ENCODE measurements around the gene SLCO2A1.

SLCO2A1 gene

DNA sequence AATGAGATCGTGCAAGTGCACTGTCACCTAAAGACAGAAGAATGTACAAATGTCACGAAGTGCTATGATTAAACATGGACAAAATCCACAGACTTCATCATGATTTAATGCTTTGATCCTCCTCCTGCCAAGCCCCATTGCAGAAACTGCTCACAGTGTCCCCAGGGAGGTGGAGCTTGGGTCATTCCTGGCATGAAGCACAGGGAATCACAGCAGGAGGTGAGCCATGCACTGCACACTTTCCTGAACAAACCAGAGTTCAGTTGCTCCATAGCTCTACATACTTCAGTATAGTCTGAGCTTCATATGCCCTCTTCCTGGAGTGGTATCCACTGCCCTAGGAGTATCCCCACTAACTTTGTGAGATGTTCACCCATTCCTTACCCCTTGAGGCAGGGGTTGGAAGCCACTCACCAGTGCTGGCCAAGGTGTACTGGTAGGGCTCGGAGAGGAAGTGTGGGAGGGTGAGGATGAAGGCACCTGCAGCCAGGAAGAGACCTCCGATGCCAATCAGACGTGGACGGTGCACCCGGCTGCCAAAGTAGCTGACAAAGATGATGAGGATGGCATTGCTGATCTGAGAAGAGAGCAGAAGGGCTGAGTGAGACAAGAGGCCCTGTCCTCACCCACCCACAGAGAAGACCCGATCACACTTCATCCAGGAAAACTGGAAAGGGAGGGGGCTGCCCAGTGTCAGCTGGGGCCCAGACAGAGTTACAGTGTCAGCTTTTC is 56.3 kb downstream of the SLCO2A1 start:
- DNase-seq: no peak

DNA sequence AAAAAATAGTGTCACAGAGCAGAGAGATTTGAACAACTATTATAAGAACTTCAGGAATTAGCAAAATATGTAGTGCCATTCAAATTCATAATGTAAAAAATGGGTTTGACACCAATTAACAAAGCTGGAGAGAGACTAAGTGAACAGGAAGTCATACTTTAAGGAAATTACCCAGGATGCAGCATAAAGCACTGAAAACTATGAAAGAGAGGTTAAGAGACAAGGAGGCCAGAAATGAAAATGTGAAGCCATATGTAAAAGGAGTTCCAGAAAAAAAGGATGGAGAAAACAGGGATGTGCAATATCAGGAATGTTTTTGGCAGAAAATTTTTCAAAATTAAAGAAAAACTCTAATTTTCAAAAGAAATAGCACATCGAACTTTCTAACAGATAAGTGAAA is 57.6 kb downstream of the SLCO2A1 start:
- no peak for DNase-seq

DNA sequence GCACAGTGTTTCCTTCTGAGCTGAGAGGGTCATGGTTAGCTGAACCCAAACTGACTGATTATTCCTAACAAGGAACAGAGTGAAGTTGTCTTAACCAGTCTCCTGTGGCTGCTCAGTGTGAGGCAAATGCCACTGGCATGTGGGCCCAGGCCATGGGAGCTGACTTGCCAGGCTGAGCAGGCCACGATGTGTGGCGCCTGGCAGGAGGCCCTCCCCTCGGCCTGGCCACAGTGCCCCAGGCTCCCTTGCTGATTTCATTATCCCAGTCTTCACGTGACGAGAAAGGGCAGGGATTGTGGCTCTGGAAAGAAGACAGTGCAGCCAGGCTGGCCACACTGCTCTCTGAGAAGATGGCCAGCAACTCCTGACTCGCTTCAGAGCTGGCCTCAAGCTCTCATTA is 58.8 kb downstream of the SLCO2A1 start:
- no peak for DNase-seq

DNA sequence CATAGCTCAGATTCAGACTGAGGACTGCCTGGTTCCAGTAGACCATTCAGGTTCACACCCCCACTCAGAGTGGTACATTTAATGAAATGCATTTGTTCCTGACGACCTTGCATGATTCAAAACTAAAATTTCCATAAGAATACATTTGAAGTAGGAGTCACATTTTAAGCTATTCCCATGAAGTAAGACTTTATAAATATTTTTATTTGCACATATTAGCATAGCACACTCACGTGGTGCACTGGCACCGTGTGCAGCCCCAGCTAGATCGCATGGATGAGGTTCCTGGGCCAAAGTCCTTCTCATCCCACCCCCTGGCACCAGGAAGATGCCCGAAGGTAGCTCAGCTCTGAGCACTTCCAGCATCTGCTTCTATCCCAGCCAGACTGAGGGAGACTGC is 59.4 kb downstream of the SLCO2A1 start:
- DNase-seq: no peak

DNA sequence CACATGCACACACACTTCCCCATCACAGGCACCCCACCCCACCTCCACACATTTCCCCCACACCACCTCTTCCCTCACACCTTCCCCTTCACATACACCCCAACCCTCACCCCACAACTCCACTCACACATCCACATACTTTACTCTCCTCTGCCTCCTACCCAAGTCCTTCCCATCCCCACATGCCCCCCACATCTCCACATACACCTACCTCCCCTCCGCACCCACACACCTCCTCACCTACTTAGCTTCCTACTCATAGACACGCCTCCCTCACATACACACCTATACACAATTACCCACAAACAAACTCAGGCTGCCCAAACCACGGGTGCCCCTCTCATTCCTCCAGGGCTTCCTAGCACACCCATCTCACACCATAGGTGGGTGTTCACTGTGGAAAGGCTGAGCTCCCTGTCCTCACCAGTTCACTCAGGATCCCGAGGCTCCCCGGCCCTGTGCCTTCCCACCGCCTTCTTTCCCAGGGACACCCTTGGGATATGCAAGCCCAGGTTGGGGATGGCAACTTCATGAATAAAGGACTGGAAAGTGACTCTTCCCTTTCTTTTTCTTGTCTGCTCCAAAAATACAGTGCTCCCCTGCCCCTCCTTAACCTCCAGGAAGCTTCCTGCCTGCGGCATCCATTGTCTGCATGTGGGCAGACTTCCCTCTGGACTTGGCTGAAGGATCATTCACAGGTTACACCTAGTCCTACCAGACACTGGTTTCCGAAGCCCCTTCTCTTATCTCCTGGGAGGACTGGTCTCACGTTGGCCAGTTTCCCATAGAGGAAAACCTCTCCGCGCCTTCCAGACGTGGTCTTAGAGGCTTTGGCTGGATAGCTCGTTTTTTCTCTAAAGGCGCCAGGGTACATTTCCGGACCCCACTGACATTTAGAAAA is 61.5 kb downstream of the SLCO2A1 start:
- no peak for DNase-seq

DNA sequence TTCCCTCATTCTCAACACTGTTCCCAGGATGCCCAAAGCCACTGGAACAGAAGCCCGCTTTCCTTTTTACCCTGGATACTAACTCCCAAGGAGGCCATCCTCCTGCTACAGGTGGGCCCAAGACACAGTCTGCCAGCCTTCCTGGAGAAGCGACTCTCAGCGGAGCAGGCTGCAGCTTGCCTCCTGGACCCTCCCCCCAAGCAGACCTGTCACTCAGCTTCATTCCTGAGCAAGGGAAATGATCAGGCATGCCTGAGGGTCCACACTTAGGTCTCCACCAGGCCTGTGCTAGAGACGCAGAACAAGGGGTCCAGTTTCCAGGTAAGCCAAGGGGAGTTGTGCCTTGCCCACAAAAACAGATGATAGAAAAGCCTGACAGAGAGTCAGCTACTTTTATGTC is 62.8 kb downstream of the SLCO2A1 start:
- no peak for DNase-seq

DNA sequence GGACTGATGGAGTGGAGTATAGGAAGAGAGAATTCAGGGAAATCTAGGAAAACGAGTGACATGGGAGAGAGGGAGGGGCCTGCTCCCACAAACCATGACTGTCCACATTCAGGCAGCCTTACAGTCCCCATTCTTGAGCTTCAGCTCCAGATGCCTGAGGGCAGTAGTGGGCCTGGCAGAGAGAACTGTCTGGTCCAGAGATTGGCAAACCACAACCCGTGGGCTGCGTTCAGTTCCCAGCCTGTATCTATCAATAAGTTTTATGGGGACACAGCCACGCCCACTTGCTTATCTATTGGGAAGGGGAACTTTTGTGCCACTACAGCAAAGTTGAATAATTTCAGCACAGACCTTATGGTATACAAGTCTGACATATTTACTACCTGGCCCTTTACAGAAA is 63.8 kb downstream of the SLCO2A1 start:
- no peak for DNase-seq

DNA sequence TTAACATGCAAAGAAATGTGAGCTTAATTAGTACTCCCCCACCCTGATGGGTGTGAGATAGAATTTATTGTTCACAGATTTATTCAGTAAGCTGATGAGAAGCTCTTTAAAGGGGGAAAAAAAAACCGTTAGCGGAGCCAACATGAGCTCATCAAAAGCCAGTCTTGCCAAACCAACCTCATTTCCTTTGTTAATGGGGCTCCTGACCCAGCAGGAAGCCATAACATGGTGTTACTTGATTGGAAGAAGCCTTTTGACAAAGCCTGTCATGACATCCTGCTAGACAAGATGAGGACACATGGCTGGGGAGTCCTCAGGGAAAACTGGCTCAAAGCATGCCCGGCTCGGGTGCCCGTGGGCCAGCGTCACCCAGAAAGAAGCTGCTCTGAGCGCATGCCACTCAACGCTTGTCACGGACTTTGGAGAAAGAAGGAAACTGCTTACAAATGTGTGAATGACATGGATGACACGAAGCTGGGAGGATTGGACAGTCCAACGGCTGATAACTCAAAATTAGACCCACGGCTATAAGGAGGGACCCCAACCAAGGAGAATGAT is 64.6 kb downstream of the SLCO2A1 start:
- no peak for DNase-seq

DNA sequence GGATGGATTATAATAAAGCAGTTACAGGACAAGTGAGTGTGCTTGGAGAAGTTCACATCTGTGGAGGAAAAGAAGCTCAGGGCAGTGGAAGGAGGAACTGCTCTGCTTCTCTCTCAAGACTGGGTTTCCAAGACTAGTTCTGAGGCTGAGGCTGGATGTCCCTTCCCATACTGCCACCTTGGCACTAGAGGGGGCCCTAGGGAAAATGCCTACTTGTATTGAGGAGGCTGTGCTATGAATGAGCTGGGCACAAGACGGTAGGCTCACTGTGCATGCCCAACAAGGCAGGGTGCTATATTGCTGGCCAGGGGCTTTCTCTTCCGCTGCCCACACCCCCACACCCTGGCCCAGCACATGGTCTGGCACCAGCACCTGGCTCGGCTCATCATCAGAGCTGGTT is 65.2 kb downstream of the SLCO2A1 start:
- DNase-seq: no peak

DNA sequence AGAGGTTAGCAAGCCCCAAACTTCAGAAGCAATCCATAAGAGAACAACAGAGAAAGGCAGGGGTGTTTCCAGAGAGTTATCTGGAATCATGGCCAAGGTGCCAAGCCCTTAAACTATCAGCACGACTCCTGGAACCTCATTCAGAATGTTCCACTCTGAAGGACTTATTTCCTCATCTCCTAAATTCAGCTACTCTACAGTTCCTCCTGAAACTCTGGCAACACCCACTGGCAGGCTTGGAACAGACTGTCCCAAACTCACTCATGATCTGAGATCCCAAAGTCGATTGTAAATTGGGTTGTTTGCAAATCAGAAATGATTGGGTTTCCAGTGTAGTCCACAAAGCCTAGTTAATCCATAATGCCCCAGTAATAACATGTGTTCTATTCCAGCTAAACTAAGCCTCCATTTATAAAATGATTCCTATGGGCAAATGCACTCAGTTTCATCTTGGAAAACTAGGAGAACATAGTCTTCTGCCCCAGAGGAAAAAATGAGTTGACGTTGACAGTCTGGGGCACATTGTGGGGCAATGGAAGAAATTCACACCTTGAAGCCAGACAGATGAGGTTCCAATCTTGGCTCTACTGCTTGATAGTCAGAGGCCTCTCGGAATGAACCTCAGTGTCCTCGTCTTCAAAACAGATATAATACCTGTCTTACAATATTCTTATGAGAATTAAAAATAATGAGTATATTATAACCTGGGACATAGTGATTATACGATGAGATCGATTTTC is 65.9 kb downstream of the SLCO2A1 start:
- DNase-seq: no peak

DNA sequence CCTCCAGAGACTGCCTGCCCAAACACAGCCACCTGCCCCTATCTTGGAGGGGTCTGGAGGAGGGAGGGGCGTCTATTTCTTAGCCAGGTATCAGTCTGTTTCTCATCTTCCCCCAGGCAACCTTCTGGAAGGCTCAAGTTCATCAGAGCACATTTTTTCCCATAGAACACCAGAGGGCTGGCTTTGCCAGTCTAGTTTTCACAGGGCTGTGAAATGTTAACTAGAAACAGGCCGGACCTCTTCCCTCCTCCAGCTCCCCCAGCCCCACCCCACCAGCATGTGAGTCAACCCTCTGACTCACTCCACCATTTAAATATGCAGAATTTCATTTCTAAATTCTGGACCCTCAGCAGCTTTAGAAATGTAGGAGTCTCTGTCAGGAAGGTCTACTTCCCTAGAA is 66.9 kb downstream of the SLCO2A1 start:
- no peak for DNase-seq

DNA sequence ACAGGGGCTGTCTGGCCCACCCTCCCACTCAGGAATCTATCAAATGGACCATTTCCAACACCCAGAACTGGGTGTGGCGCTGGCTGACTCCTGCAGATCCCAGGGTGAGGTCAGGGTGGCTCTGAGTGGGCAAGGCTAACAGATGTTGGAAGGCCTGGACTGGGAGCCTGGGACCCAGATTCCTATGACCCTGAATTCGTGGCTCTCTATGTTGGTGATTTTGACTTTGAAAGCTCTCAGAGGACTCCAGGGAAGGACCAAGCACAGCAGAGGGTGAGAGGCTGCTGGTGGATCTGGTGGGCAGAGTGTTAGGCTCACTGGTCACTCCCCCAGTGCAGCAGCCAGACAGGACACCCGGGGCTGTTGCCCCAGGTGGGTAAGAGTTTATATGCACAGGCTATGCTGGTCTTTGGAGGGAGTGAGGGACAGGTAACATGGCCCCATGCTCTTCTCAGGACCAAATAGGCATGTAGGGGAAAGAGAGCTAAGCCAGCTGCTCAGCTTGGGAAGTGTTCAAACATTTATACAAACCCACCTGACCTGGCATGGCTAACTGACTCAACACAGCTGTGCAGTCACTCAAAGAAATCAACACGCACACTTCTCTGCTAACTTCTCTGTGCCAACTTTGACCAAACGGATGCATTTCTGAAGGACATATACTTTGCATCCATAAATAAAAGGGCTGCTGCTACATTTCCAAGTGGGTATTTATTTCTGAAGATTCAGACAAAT is 71.5 kb downstream of the SLCO2A1 start:
- no peak for DNase-seq

DNA sequence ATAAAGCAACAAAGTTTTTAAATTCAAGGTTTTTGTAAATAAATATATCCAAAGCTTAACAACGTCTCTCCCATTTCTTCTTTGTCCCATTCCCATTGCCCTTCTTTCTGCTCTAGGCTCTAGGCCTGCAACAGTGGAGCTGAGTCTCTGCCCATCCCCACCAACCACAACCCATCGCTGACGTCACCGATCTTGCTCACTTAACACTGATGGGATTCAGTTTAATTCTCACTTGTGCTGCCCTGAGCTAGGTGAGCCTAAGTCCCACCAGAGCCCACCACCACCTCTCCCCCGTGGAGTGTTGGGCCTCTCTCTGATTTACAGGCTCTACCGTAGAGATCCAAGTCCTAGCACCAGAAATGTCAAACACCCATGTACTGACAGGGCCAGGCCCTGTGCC is 72.7 kb downstream of the SLCO2A1 start:
- no peak for DNase-seq

DNA sequence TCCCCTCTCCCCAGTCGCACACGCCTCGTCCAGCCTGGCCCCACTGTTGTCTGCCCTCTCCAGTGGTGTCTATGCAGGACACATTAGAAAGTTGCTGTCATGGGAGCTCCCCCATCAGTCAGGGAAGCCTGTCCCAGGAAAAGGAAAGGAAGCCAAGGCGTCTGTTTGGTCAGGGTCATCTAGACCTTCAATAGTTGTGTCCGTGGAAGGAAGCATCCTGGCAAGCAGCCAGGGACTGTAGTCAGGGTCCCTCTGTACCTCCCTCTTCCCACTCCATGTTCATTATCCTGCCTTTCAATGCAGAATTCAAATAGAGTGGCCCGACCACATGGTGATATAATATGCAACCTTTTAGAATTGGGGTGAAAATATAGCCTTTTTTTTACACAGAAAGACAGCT is 73.4 kb downstream of the SLCO2A1 start:
- DNase-seq: no peak

DNA sequence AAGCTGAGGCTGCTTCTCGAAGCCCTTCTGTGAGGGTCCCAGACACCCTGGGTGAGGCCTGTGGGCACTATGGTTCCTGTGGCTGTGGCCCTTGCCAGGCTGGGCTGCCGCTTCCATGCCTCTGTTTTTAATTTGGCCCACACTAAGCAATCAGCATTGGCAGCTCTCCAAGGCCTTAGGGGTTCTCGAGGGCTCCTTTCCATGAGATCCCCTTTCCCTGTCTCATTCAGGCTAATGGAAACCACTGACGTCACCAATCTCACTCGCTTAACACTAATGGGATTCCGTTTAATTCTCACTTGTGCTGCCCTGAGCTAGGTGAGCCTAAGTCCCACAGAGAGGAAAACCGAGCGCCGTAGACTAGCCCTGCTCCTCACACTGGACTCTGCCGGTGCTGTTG is 73.8 kb downstream of the SLCO2A1 start:
- no peak for DNase-seq

DNA sequence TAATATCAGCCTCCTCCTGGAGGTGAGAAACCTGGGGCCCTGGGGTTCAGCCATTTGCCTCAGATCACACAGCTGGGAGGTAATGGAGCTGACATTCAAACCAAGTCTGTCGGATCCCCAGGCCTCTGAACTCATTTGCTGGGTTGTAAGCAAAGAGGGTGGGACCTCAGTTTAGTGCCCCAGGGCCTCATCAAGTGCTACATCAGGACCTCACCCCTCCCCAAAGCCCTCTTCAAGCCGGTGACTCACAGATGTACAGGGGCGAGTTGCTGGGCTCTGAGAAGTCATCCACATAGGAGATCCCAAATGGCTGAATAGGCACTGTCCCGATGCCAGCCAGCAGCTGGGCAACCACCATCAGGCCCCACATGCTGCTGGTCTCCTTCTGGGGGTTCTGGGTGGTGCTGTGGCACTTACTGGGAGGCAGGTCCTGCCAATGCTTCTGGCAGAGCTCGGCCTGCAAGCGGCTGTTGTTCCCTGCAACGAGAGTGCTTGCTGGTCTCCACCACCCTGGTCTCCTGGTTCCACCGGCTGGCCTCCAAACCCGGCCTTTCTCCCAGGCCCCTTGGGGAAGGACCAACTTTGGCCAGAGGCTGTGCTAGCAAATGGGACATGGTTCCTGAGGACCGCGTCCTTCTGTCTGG is 74.9 kb downstream of the SLCO2A1 start:
- no peak for DNase-seq

DNA sequence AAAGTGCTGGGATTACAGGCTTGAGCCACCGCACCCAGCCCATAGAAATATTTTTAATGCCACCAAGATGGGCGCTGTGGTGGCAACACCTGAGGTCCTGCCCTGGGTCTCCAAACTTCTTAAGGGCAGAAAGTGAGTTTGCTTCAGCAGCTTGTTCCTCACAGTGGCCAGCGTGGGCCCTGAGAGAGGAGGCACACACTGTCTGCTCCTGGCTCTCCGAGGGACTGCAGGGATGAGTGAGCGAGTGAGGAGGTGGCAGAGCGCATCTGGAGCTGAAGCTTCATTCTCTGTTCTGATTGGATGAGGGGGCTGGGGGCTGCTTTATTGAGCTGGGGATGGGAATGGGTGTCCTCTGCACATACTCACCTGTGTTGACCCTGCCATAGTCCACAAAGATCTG is 76.4 kb downstream of the SLCO2A1 start:
- no peak for DNase-seq

DNA sequence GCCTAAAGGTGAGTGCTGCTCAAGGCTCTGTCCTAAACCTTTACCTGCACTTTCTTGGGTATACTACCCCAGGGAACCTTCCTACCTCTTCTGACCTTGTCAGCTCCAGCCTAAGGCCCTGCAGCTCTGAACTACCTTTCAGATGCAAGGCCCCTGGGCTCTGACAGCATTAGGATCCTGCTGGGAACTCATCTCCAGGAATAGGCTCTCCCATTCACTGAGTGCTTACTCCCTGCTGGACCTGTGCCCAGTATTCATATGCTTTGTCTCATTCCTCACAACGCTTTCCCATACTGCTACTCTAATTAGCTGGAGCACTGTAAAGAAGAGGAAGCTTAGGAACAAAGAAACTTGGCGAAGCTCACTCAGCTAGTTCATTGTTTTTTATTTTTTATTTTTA is 80.3 kb downstream of the SLCO2A1 start:
- no peak for DNase-seq

DNA sequence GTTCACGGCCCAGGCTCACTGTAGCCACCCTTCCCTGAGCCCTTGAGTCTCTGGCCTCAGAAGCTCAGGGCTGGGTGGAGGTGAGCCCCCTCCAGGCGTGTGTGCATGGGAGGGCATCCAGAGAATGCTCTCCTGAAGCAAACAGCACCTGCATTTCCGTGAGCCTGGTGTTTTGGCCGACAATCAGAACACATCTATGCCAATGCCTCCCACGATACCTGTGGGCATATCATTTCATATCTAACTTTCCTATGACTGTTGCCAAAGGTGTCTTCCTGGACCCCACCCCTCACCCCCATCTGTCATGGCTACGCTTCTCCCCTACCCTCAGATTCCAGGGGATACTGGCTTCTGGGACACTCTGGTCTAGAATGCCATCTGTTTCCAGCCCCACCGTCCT is 80.7 kb downstream of the SLCO2A1 start:
- DNase-seq: no peak

DNA sequence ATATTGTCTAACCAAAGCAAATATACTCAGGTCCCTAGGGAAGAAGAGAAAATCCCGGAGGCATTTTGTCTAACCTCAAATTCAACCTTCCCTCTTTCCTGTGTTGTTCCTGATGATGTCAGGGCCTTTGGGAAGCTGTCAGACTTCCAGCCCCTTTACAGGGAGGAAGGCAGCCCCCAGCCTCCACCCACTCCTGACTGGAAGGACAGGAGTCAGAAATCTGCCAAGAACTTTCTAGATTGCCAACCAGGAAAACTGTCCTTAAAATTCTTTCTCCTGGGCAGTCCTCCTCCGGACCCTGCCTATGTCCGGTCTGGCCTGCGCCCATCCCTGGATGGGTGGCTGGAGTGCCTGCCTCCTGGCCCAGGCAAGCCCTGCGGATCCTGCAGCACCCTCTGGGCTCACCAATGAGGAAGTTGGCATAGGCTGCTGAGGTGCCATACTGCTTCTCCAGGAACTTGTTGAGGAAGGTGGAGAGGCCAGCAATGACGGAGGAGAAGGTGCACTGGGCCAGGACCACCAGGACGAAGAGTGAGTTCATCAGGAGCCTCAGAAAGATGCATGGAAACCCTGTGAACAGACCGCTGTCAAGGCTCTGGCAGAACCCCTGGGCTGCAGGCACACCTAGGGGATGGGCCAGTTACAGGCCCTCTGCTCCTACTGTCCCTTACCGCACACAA is 81.5 kb downstream of the SLCO2A1 start:
- DNase-seq: peak; percentile 20

DNA sequence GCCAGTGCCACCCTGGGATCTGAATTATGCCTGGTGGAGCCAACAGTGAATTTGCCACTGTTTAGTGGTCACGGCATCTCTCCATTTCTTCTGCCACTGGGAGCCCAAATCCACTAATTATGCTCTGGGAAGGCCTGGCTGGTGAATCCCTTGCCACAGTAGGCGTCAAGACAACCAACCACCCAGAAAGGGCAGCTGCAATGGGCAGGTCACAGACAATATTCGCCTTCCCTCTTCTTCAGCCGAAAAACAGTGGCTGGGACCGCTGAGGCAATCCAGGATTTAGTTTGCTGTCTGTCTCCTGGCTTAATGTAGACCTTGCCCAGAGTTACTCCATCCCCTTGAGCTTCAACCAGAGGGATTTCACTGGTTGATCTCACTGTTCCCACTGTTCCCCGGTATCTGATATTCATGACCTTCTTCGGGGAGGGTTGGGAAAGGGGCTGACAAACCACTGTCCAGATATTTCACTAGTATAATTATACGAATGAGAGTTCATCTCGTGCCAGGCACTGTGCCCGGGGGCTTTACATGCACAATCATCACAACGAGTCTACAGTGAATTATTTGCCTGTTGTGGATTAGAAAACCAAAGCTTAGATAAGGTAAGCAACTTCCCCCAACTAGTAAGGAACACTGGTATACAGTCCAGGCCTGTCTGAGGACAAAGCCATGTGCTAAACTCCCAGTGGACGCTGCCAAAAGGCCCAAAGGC is 84.2 kb downstream of the SLCO2A1 start:
- no peak for DNase-seq

All from femur (tissue), 1 donor.